ENCODE results near the gene PDE8A. TPM values are rescaled to one million over a fixed set of nuclear protein-coding genes. Genes with fewer than 3 reads are reported as not detected.

PDE8A gene
- total and polyA plus RNA-seq, 2 of the 4 experiments (the other 2 are of a cell fraction): 32.4 to 35.9 TPM

DNA sequence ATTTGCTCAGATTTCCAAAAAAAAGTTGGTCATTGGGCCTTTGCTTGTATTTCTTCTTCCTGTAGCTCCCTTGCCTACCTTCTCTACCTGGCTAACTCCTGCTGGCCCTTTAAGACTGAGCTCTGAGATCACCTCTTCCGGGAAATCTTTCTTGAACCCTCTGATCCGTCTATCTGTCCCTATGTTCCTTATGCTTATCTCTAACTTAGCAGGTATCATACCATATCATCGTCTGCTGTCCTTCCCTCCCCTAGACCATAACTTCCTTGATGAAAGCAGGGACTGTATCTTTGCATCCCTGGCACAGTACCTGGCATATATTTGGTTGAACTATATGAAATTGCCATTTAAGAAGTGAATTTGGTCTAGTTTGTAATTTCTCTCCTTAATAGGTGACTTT is 42.3 kb downstream of the PDE8A start:
- Histone ChIP-seq H2BK120ac (ENCODE audit: low read depth, low read length) (no peak overlapping the region), H4K8ac (ENCODE audit: low read depth in 2 of 2, low read length in 2 of 2) (no peak overlapping the region), H3K23ac (ENCODE audit: low read depth, low read length) (no peak overlapping the region), H3K14ac (replicated peaks; ENCODE audit: low read depth, low read length) (no peak overlapping the region), H3K4me3 (ENCODE audit: insufficient read depth, low read depth, low read length) (no peak overlapping the region), H3K18ac (ENCODE audit: low read depth, low read length) (no peak overlapping the region), H3K9me1 (ENCODE audit: insufficient read depth, low read length) (peaks cover 13% of the 10 kb centered on the region), H4K5ac (ENCODE audit: low read depth, low read length) (no peak overlapping the region), H3K4me1 (ENCODE audit: control insufficient read depth, insufficient read depth, low read length) (peaks cover 13% of the 10 kb centered on the region), H2BK15ac (ENCODE audit: low read depth, low read length) (no peak overlapping the region), H2AK5ac (ENCODE audit: low read depth, low read length) (no peak overlapping the region), H3K9ac (ENCODE audit: low read depth, low read length) (no peak overlapping the region), H3K79me1 (ENCODE audit: low read depth in 1 of 2, low read length in 2 of 2) (peaks cover 32 to 89% of the 10 kb centered on the region in 2 experiments), H3K9me3 (ENCODE audit: control insufficient read depth, insufficient read depth, low read length) (no peaks in the 10 kb centered on the region), H3K4ac (ENCODE audit: low read depth, low read length) (no peak overlapping the region), H2AK9ac (replicated peaks; ENCODE audit: low read depth, low read length, poor library complexity) (no peak overlapping the region), H2BK5ac (ENCODE audit: low read depth, low read length, poor library complexity, severe bottlenecking) (no peak overlapping the region), H3K36me3 (ENCODE audit: control insufficient read depth, insufficient read depth, low read length) (no peaks in the 10 kb centered on the region), H3K27me3 (ENCODE audit: control insufficient read depth, insufficient read depth, low read length) (no peaks in the 10 kb centered on the region), H3K4me2 (ENCODE audit: low read depth, low read length) (no peak overlapping the region), H2AFZ (replicated peaks; ENCODE audit: low read length, poor library complexity) (no peak overlapping the region), H4K91ac (ENCODE audit: insufficient read depth, low read depth, low read length) (no peak overlapping the region), H4K20me1 (ENCODE audit: insufficient read depth, low read length) (peaks cover 88% of the 10 kb centered on the region), H3K56ac (ENCODE audit: extremely low read depth, insufficient read depth, low read length) (no peak overlapping the region), H2BK20ac (ENCODE audit: low read depth, low read length) (no peak overlapping the region), H3K27ac (ENCODE audit: insufficient read depth, low read length) (no peak overlapping the region)
- in situ Hi-C loops (cut with MboI; ENCODE audit: low sequenced_read_pairs): no loop called here
- TF ChIP-seq FOS (IDR thresholded peaks at IDR 0.05; ENCODE audit: low read depth, low read length): no peak
- TF ChIP-seq MXI1 (IDR thresholded peaks at IDR 0.05; ENCODE audit: borderline replicate concordance, low read depth, low read length): no peak
- TF ChIP-seq CHD1 (IDR thresholded peaks at IDR 0.05; ENCODE audit: low read depth, low read length): no peak
- TF ChIP-seq, protein P1, sequence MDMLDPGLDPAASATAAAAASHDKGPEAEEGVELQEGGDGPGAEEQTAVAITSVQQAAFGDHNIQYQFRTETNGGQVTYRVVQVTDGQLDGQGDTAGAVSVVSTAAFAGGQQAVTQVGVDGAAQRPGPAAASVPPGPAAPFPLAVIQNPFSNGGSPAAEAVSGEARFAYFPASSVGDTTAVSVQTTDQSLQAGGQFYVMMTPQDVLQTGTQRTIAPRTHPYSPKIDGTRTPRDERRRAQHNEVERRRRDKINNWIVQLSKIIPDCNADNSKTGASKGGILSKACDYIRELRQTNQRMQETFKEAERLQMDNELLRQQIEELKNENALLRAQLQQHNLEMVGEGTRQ (IDR thresholded peaks at IDR 0.05; ENCODE audit: low read depth, low read length): no peak
- no peak for TF ChIP-seq MAZ (IDR thresholded peaks at IDR 0.05; ENCODE audit: borderline replicate concordance, low read depth, low read length)
- TF ChIP-seq, protein P2, sequence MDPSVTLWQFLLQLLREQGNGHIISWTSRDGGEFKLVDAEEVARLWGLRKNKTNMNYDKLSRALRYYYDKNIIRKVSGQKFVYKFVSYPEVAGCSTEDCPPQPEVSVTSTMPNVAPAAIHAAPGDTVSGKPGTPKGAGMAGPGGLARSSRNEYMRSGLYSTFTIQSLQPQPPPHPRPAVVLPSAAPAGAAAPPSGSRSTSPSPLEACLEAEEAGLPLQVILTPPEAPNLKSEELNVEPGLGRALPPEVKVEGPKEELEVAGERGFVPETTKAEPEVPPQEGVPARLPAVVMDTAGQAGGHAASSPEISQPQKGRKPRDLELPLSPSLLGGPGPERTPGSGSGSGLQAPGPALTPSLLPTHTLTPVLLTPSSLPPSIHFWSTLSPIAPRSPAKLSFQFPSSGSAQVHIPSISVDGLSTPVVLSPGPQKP (IDR thresholded peaks at IDR 0.05; ENCODE audit: borderline replicate concordance, low read depth, low read length): no peak
- no peak for TF ChIP-seq POLR2A (IDR thresholded peaks at IDR 0.05; ENCODE audit: low read depth, low read length)
- no peak for TF ChIP-seq CEBPB (IDR thresholded peaks at IDR 0.05; ENCODE audit: low read depth, low read length)
- no peak for TF ChIP-seq SMC3 (IDR thresholded peaks at IDR 0.05; ENCODE audit: low read depth, low read length)
- TF ChIP-seq, protein P3, sequence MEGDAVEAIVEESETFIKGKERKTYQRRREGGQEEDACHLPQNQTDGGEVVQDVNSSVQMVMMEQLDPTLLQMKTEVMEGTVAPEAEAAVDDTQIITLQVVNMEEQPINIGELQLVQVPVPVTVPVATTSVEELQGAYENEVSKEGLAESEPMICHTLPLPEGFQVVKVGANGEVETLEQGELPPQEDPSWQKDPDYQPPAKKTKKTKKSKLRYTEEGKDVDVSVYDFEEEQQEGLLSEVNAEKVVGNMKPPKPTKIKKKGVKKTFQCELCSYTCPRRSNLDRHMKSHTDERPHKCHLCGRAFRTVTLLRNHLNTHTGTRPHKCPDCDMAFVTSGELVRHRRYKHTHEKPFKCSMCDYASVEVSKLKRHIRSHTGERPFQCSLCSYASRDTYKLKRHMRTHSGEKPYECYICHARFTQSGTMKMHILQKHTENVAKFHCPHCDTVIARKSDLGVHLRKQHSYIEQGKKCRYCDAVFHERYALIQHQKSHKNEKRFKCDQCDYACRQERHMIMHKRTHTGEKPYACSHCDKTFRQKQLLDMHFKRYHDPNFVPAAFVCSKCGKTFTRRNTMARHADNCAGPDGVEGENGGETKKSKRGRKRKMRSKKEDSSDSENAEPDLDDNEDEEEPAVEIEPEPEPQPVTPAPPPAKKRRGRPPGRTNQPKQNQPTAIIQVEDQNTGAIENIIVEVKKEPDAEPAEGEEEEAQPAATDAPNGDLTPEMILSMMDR (conservative IDR thresholded peaks at IDR 0.05; ENCODE audit: low read depth, low read length): no peak
- TF ChIP-seq RFX5 (IDR thresholded peaks at IDR 0.05; ENCODE audit: low read depth, low read length): no peak
- TF ChIP-seq MAFK (IDR thresholded peaks at IDR 0.05; ENCODE audit: low read depth, low read length): no peak
- no peak for TF ChIP-seq BHLHE40 (IDR thresholded peaks at IDR 0.05; ENCODE audit: low read depth, low read length)
- no peak for TF ChIP-seq RAD21 (IDR thresholded peaks at IDR 0.05; ENCODE audit: low read length)
- TF ChIP-seq RCOR1 (IDR thresholded peaks at IDR 0.05; ENCODE audit: insufficient replicate concordance, low read length): no peak
- TF ChIP-seq NFE2L2 (IDR thresholded peaks at IDR 0.05; ENCODE audit: low read depth, low read length): no peak
- intact Hi-C loops (cut with micrococcal nuclease): no loop called here
- DNase-seq (no peak), ATAC-seq (ENCODE audit: low read depth) (no peak)
- no TSS peak for BruUV-seq (replicated peaks)
- dilution Hi-C loops (cut with HindIII; ENCODE audit: low sequenced_read_pairs, unreplicated experiment): no loop called here
- WGBS, 2 experiments (ENCODE audit: extremely low coverage in 2 of 2, insufficient read length in 1 of 2): no CpG with 5 or more reads among the region's 3 CpGs
- CTCF ChIA-PET: no interaction called here
- POLR2A ChIA-PET (ENCODE audit: unreplicated experiment): no interaction called here
